K562 (cell line): ENCODE measurements around the gene YARS1. TPM values are rescaled to one million over a fixed set of nuclear protein-coding genes. Genes with fewer than 3 reads are reported as not detected.

Experiments used
- CBFB ChIP-seq: sonication (generic); formaldehyde crosslinking; IDR thresholded peaks from 2 replicates; pipeline ENCODE4 v1.4.0; 2020; ENCODE audit warnings: mild to moderate bottlenecking, missing genetic modification reagents
- CHD1 ChIP-seq: fragments of 200-600 bp; sonication (generic); IDR thresholded peaks from one replicate; pipeline ENCODE4 v1.6.1; 2012; ENCODE audit warnings: mild to moderate bottlenecking, moderate library complexity, low read length, inconsistent platforms
- ETV1 ChIP-seq: fragments of 450-650 bp; conservative IDR thresholded peaks from 2 replicates; pipeline ENCODE4 v1.6.1; 2016; ENCODE audit warnings: missing genetic modification characterization, control low read depth, low read depth, missing compliant biosample characterization
- HDAC3 ChIP-seq: fragments of 450-650 bp; IDR thresholded peaks from 2 replicates; pipeline ENCODE4 v1.6.1; 2018; ENCODE audit warnings: borderline replicate concordance, mild to moderate bottlenecking, moderate library complexity; ENCODE audit not compliant: partially characterized antibody
- KLF1 ChIP-seq: fragments of 450-650 bp; IDR thresholded peaks from 2 replicates; pipeline ENCODE4 v1.6.1; 2016; ENCODE audit warnings: missing genetic modification characterization, missing compliant biosample characterization
- MAFK ChIP-seq: IDR thresholded peaks from 2 replicates; pipeline ENCODE4 v1.6.1; 2011; ENCODE audit warnings: low read length, improper control_type of control experiment
- MAZ ChIP-seq, 2 experiments: fragments of 450-650 bp in 1 of 2; sonication (generic) in 1 of 2; formaldehyde crosslinking; IDR thresholded peaks in 1 of 2; conservative IDR thresholded peaks in 1 of 2; 2 replicates each; pipeline versions ENCODE4 v1.4.0 to v1.5.0; 2020; ENCODE audit warnings: mild to moderate bottlenecking in 1 of 2, missing genetic modification reagents in 1 of 2
- MCM2 ChIP-seq: fragments of 450-650 bp; IDR thresholded peaks from 2 replicates; pipeline ENCODE4 v1.6.1; 2017; ENCODE audit warnings: low read depth, mild to moderate bottlenecking
- MED1 ChIP-seq: sonication (generic); formaldehyde crosslinking; IDR thresholded peaks from 2 replicates; pipeline ENCODE4 v1.8.1; 2023; ENCODE audit warnings: missing genetic modification reagents, borderline replicate concordance
- MXI1 ChIP-seq: IDR thresholded peaks from 2 replicates; pipeline ENCODE4 v1.6.1; 2011; ENCODE audit warnings: low read depth, mild to moderate bottlenecking, improper control_type of control experiment, low read length
- NFRKB ChIP-seq: fragments of 450-650 bp; IDR thresholded peaks from 2 replicates; pipeline ENCODE4 v1.6.1; 2016; ENCODE audit warnings: low read depth
- POLR3A ChIP-seq: IDR thresholded peaks from 2 replicates; pipeline ENCODE4 v1.6.1; 2011; ENCODE audit warnings: borderline replicate concordance, mild to moderate bottlenecking, moderate library complexity; ENCODE audit not compliant: insufficient read length, insufficient read depth; ENCODE audit errors: extremely low read depth
- SLC30A9 ChIP-seq: fragments of 250-450 bp; sonication (Bioruptor Pico); IDR thresholded peaks from 2 replicates; pipeline ENCODE4 v1.8.0; 2022; ENCODE audit warnings: mild to moderate bottlenecking, moderate library complexity
- SMARCE1 ChIP-seq: fragments of 450-650 bp; IDR thresholded peaks from 2 replicates; pipeline ENCODE4 v1.7.1; 2016; ENCODE audit warnings: mild to moderate bottlenecking
- YY1 ChIP-seq, 3 experiments: IDR thresholded peaks; 2 replicates each; pipeline ENCODE4 v1.6.1; 2011; ENCODE audit warnings: low read length in 2 of 3, mild to moderate bottlenecking in 2 of 3, moderate library complexity in 2 of 3, borderline replicate concordance in 1 of 3, control low read depth in 1 of 3, low read depth in 1 of 3; ENCODE audit not compliant: insufficient read depth in 3 of 3, insufficient replicate concordance in 2 of 3, control insufficient read depth in 1 of 3, insufficient read length in 1 of 3; ENCODE audit errors: extremely low read depth in 1 of 3
- ZFX ChIP-seq: sonication (generic); formaldehyde crosslinking; IDR thresholded peaks from 2 replicates; pipeline ENCODE4 v1.8.0; 2022; ENCODE audit warnings: mild to moderate bottlenecking, missing genetic modification reagents, moderate library complexity
- ZNF354B ChIP-seq: fragments of 250-450 bp; sonication (Bioruptor Pico); IDR thresholded peaks from 2 replicates; pipeline ENCODE4 v1.4.0; 2020
- ZNF408 ChIP-seq: fragments of 250-450 bp; sonication (Bioruptor Pico); IDR thresholded peaks from 2 replicates; pipeline ENCODE4 v1.4.0; 2020; ENCODE audit warnings: low read depth, mild to moderate bottlenecking, moderate library complexity
- ZNF75A ChIP-seq: fragments of 450-650 bp; formaldehyde crosslinking; IDR thresholded peaks from 2 replicates; pipeline ENCODE4 v1.4.0; 2020; ENCODE audit warnings: mild to moderate bottlenecking
- polyA plus RNA-seq, 8 experiments: library from polyadenylated mRNA; depleted of rRNA in 4 of 8; stranded (reverse) in 5 of 8; unstranded in 3 of 8; fragments of >200 nt; fragmentation: Nextera tagmentation in 2 of 8; fragmentation: Illumina TruSeq in 1 of 8; extraction: Ambion mirVana in 2 of 8; extraction: Trizol in 1 of 8; gene quantifications; 2 replicates each; pipeline versions ENCODE4 v1.2.1 to v1.2.3, GENCODE V29; 2011 to 2014; ENCODE audit warnings: inconsistent platforms in 1 of 8, missing spikeins in 1 of 8
- total RNA-seq, 7 experiments: library from RNA; depleted of rRNA in 6 of 7; stranded (reverse); fragments of >200 nt in 6 of 7; fragmentation: Illumina TruSeq in 2 of 7; extraction: Trizol in 2 of 7; gene quantifications; 2 replicates each; pipeline versions ENCODE4 v1.2.1 to v1.2.3, GENCODE V29; 2011 to 2021; ENCODE audit warnings: low replicate concordance in 1 of 7
- TF ChIP-seq, protein P1 (sequence below): sonication (generic); formaldehyde crosslinking; IDR thresholded peaks from 2 replicates; pipeline ENCODE4 v1.8.0; 2022; ENCODE audit warnings: mild to moderate bottlenecking, missing genetic modification reagents, borderline replicate concordance
- TF ChIP-seq, protein P2 (sequence below): sonication (generic); formaldehyde crosslinking; IDR thresholded peaks from 2 replicates; pipeline ENCODE4 v1.8.1; 2022; ENCODE audit warnings: missing genetic modification reagents
- TF ChIP-seq, protein P3 (sequence below): fragments of 450-650 bp; formaldehyde crosslinking; IDR thresholded peaks from 2 replicates; pipeline ENCODE4 v1.4.0; 2020; ENCODE audit warnings: mild to moderate bottlenecking

YARS1 gene
- total and polyA plus RNA-seq, 9 of the 15 experiments (the other 6 are each of a cell fraction or from before 2014, with no cell fraction given), result 66.2 to 336 (median 201) TPM

DNA sequence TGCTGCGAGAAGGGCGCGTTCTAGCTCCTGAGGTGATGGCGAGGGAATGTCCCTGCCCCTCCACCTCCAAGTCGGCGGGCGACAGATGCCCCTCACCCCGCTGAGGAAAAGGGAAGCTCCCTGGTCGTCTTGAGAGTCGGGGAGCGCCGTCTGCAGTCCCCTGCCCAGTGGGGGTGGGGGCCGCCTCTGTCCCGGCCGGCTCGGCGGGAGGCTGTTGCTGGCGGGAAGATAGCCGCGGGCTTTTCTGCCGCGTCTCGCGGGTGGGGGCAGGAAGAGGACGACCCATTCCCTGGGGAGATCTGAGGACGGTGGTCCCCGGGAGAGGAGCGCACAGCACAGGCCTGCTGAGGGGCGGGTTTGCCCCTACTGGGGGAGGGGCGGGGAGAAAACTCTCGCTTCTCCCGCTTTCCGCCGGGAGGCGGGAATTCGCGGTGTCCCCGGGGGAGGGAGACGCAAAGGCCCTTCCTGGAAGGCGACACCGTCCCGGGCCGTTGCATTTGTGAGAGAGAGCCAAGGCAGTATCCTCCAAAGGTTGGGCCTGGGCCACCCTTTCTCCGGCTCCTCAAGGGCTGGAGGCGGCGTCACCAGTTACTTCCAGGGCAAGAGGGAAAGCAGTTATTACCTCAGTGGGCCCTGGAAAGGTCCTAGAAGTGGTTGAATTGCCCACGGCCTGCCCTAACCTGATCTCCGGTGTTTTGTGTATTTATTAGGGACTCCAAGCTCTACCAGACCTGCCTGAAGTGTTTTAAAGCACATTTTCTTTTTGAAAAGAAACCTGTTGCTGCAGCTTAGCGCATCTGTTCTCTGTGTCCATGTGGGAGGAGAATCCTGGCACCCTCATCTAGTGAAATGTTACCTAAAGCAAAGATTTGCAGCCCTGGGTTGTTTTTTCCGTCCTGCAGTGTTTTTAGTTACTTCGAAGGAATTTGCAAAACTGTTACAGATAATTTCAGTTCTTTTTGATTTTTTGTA, 943 bp upstream of the YARS1 start (continued):
- peak; percentile 58 to 77 for TF ChIP-seq MAZ (CRISPR knock-in tag; conservative IDR thresholded peaks at IDR 0.05 in 1 of 2, IDR thresholded peaks at IDR 0.05 in 1 of 2)
- TF ChIP-seq, protein P1, sequence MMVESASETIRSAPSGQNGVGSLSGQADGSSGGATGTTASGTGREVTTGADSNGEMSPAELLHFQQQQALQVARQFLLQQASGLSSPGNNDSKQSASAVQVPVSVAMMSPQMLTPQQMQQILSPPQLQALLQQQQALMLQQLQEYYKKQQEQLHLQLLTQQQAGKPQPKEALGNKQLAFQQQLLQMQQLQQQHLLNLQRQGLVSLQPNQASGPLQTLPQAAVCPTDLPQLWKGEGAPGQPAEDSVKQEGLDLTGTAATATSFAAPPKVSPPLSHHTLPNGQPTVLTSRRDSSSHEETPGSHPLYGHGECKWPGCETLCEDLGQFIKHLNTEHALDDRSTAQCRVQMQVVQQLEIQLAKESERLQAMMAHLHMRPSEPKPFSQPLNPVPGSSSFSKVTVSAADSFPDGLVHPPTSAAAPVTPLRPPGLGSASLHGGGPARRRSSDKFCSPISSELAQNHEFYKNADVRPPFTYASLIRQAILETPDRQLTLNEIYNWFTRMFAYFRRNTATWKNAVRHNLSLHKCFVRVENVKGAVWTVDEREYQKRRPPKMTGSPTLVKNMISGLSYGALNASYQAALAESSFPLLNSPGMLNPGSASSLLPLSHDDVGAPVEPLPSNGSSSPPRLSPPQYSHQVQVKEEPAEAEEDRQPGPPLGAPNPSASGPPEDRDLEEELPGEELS (CRISPR knock-in tag), result peak; percentile 80; the same call in 1 of the 2 replicates
- 0 out of 2 replicates have a peak, but pooled peaks have one; percentile 8 for TF ChIP-seq MXI1
- TF ChIP-seq NFRKB, result peak; percentile 93
- no peak for TF ChIP-seq MED1 (CRISPR knock-in tag)
- no peak for TF ChIP-seq MCM2
- TF ChIP-seq SMARCE1, result 0 out of 2 replicates have a peak, but pooled peaks have one; percentile 13
- TF ChIP-seq, protein P2, sequence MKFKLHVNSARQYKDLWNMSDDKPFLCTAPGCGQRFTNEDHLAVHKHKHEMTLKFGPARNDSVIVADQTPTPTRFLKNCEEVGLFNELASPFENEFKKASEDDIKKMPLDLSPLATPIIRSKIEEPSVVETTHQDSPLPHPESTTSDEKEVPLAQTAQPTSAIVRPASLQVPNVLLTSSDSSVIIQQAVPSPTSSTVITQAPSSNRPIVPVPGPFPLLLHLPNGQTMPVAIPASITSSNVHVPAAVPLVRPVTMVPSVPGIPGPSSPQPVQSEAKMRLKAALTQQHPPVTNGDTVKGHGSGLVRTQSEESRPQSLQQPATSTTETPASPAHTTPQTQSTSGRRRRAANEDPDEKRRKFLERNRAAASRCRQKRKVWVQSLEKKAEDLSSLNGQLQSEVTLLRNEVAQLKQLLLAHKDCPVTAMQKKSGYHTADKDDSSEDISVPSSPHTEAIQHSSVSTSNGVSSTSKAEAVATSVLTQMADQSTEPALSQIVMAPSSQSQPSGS (CRISPR knock-in tag), result no peak
- TF ChIP-seq ZFX (CRISPR knock-in tag), result peak; percentile 89
- peak; percentile 91; the same call in 1 of the 2 replicates for TF ChIP-seq CBFB (CRISPR knock-in tag)
- 0 out of 2 replicates have a peak, but pooled peaks have one; percentile 10 for TF ChIP-seq ETV1 (tag)
- peak; percentile 76 for TF ChIP-seq CHD1
- no peak for TF ChIP-seq ZNF408 (CRISPR knock-in tag)
- TF ChIP-seq MAFK, result no peak
- TF ChIP-seq ZNF354B, result no peak
- no peak for TF ChIP-seq ZNF75A (CRISPR knock-in tag)
- no peak for TF ChIP-seq SLC30A9 (CRISPR knock-in tag)
- no peak for TF ChIP-seq POLR3A
- TF ChIP-seq, protein P3, sequence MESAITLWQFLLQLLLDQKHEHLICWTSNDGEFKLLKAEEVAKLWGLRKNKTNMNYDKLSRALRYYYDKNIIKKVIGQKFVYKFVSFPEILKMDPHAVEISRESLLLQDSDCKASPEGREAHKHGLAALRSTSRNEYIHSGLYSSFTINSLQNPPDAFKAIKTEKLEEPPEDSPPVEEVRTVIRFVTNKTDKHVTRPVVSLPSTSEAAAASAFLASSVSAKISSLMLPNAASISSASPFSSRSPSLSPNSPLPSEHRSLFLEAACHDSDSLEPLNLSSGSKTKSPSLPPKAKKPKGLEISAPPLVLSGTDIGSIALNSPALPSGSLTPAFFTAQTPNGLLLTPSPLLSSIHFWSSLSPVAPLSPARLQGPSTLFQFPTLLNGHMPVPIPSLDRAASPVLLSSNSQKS (CRISPR knock-in tag), result no peak
- peak in 1 of 3 experiments; percentile 19 for TF ChIP-seq YY1 (IDR thresholded peaks at IDR 0.05; ENCODE audit: borderline replicate concordance in 1 of 3, control insufficient read depth in 1 of 3, extremely low read depth in 1 of 3, insufficient read depth in 3 of 3, insufficient read length in 1 of 3, insufficient replicate concordance in 2 of 3, low read depth in 1 of 3, low read length in 2 of 3)
- TF ChIP-seq HDAC3, result no peak
- no peak for TF ChIP-seq KLF1 (tag)
